Liver (tissue), 2 donors: Measurements from ENCODE around the gene FIS1.

Experiments
- CTCF ChIP-seq: fragments of 150-350 bp; IDR thresholded peaks from 2 replicates; pipeline ENCODE4 v1.5.1; 2017; ENCODE audit warnings: improper control_type of control experiment, low read depth, low read length; ENCODE audit not compliant: missing input control
- MAX ChIP-seq: IDR thresholded peaks from 2 replicates; pipeline ENCODE4 v1.6.1; 2016; ENCODE audit warnings: antibody characterized with exemption
- TF ChIP-seq, protein P1 (sequence below): IDR thresholded peaks from 2 replicates; pipeline ENCODE4 v1.6.1; 2016; ENCODE audit warnings: antibody characterized with exemption
- TF ChIP-seq, protein P2 (sequence below): IDR thresholded peaks from 2 replicates; pipeline ENCODE4 v1.6.1; 2016; ENCODE audit warnings: antibody characterized with exemption, mild to moderate bottlenecking
- donor health status: healthy.

DNA sequence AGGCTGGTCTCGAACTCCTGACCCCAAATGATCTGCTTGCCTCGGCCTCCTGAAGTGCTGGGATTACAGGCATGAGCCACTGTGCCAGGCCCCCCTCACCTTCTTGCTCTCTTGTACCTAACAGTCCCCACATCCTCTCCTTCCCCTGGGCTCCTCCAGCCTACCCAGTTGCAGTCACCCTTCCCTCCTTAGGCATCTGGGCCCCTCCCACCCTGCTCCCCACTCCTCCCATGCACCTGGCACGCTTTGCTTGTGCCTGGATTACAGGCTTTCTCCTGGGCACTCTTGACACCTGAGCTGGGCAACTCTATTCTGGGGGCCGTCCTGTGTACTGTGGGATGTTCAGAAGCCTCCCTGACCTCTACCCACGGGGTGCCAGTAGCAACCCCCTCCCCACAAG lies 10.2 kb downstream of the FIS1 start:
- no peak for TF ChIP-seq CTCF
- TF ChIP-seq, protein P1, sequence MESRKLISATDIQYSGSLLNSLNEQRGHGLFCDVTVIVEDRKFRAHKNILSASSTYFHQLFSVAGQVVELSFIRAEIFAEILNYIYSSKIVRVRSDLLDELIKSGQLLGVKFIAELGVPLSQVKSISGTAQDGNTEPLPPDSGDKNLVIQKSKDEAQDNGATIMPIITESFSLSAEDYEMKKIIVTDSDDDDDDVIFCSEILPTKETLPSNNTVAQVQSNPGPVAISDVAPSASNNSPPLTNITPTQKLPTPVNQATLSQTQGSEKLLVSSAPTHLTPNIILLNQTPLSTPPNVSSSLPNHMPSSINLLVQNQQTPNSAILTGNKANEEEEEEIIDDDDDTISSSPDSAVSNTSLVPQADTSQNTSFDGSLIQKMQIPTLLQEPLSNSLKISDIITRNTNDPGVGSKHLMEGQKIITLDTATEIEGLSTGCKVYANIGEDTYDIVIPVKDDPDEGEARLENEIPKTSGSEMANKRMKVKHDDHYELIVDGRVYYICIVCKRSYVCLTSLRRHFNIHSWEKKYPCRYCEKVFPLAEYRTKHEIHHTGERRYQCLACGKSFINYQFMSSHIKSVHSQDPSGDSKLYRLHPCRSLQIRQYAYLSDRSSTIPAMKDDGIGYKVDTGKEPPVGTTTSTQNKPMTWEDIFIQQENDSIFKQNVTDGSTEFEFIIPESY = no peak
- TF ChIP-seq, protein P2, sequence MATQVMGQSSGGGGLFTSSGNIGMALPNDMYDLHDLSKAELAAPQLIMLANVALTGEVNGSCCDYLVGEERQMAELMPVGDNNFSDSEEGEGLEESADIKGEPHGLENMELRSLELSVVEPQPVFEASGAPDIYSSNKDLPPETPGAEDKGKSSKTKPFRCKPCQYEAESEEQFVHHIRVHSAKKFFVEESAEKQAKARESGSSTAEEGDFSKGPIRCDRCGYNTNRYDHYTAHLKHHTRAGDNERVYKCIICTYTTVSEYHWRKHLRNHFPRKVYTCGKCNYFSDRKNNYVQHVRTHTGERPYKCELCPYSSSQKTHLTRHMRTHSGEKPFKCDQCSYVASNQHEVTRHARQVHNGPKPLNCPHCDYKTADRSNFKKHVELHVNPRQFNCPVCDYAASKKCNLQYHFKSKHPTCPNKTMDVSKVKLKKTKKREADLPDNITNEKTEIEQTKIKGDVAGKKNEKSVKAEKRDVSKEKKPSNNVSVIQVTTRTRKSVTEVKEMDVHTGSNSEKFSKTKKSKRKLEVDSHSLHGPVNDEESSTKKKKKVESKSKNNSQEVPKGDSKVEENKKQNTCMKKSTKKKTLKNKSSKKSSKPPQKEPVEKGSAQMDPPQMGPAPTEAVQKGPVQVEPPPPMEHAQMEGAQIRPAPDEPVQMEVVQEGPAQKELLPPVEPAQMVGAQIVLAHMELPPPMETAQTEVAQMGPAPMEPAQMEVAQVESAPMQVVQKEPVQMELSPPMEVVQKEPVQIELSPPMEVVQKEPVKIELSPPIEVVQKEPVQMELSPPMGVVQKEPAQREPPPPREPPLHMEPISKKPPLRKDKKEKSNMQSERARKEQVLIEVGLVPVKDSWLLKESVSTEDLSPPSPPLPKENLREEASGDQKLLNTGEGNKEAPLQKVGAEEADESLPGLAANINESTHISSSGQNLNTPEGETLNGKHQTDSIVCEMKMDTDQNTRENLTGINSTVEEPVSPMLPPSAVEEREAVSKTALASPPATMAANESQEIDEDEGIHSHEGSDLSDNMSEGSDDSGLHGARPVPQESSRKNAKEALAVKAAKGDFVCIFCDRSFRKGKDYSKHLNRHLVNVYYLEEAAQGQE = no peak
- no peak for TF ChIP-seq MAX
